ENCODE data around the gene MKRN3. TPM values are rescaled to one million over a fixed set of nuclear protein-coding genes. Genes with fewer than 3 reads are reported as not detected.

Gene MKRN3
- total and polyA plus RNA-seq, 2 of the 8 experiments (the other 6 are each of a cell fraction or from before 2014, with no cell fraction given), result not detected

- Histone ChIP-seq H2BK15ac (ENCODE audit: low read length) (no peak overlapping the region), H4K5ac (ENCODE audit: insufficient read length, low read depth, low read length) (no peak overlapping the region), H3K4ac (replicated peaks; ENCODE audit: insufficient read length, low read depth, low read length) (no peak overlapping the region), H3K36me3 (ENCODE audit: control insufficient read depth in 2 of 4, insufficient read depth in 4 of 4, low read length in 3 of 4) (no peaks in the 10 kb centered on the region), H3K14ac (ENCODE audit: insufficient read length) (no peak overlapping the region), H3K18ac (ENCODE audit: extremely low read depth, low read length) (no peak overlapping the region), H2AK5ac (ENCODE audit: low read depth, low read length) (no peak overlapping the region), H3K79me1 (ENCODE audit: low read depth, low read length) (no peaks in the 10 kb centered on the region), H2AFZ (ENCODE audit: low read length) (no peak overlapping the region), H4K91ac (replicated peaks; ENCODE audit: insufficient read length, low read length) (no peak overlapping the region), H2BK120ac (replicated peaks; ENCODE audit: low read depth, low read length) (no peak overlapping the region), H3K79me2 (ENCODE audit: control insufficient read depth in 1 of 2, insufficient read depth in 2 of 2, low read length in 2 of 2) (no peaks in the 10 kb centered on the region), H3K23me2 (ENCODE audit: low read depth, low read length) (no peaks in the 10 kb centered on the region), H4K8ac (ENCODE audit: extremely low read depth, insufficient read depth, low read length) (no peak overlapping the region), H3K23ac (ENCODE audit: insufficient read length) (no peak overlapping the region), H3K9ac (replicated peaks in 1 of 4; ENCODE audit: extremely low read depth in 1 of 4, low read depth in 3 of 4, low read length in 3 of 4) (no peak overlapping the region), H2BK5ac (ENCODE audit: low read depth, low read length) (no peak overlapping the region), H2BK12ac (ENCODE audit: low read depth, low read length) (no peak overlapping the region), H3K27me3 (replicated peaks in 1 of 4; ENCODE audit: control insufficient read depth in 3 of 4, extremely low read depth in 1 of 4, insufficient read depth in 3 of 4, low read length in 3 of 4) (no peaks in the 10 kb centered on the region), H2BK20ac (ENCODE audit: low read length) (no peak overlapping the region), H3K9me3 (ENCODE audit: insufficient read depth in 2 of 2, low read depth in 1 of 2, low read length in 1 of 2) (peaks cover 2 to 33% of the 10 kb centered on the region in 2 experiments; a peak in 3 of 4 replicates), H3K4me1 (replicated peaks in 1 of 4; ENCODE audit: control insufficient read depth in 3 of 4, insufficient read depth in 4 of 4, low read length in 3 of 4) (no peaks in the 10 kb centered on the region), H3K4me3 (ENCODE audit: extremely low read depth in 1 of 4, insufficient read depth in 2 of 4, low read depth in 3 of 4, low read length in 4 of 4) (no peak overlapping the region), H3K56ac (replicated peaks; ENCODE audit: insufficient read length, low read depth, low read length) (no peak overlapping the region), H4K20me1 (replicated peaks in 1 of 2; ENCODE audit: control insufficient read depth in 1 of 2, insufficient read depth in 2 of 2, low read length in 2 of 2) (no peaks in the 10 kb centered on the region), H3K27ac (ENCODE audit: low read depth, low read length) (no peak overlapping the region), H3K4me2 (ENCODE audit: insufficient read depth in 1 of 2, low read depth in 2 of 2, low read length in 2 of 2) (no peak overlapping the region)
- ChIA-PET CTCF (ENCODE audit: partially characterized antibody) (no interaction called here), POLR2A (ENCODE audit: partially characterized antibody) (no interaction called here)
- WGBS, 2 experiments (ENCODE audit: extremely low coverage in 1 of 2, insufficient coverage in 1 of 2, insufficient read length in 1 of 2, insufficient replicate concordance in 2 of 2, low coverage in 1 of 2, low lambda C conversion rate in 2 of 2, missing lambda C conversion rate in 1 of 2), result 95% methylated on average over 2 of the region's 2 CpGs; no CpG with 5 or more reads in 1 of the 2 experiments
- FAIRE-seq (no peak), DNase-seq (ENCODE audit: low read depth in 1 of 2, low spot score in 2 of 2) (no peak)
- TF ChIP-seq ATF2 (IDR thresholded peaks at IDR 0.05; ENCODE audit: low read length) (no peak), RAD21 (IDR thresholded peaks at IDR 0.05 in 1 of 2, conservative IDR thresholded peaks at IDR 0.05 in 1 of 2; ENCODE audit: low read depth in 2 of 2, low read length in 2 of 2) (no peak), KDM1A (IDR thresholded peaks at IDR 0.05; ENCODE audit: borderline replicate concordance, low read length) (no peak), CBX5 (IDR thresholded peaks at IDR 0.05; ENCODE audit: low read depth, low read length) (no peak), CTCF (IDR thresholded peaks at IDR 0.05; ENCODE audit: control extremely low read depth in 1 of 3, insufficient read depth in 1 of 3, low read depth in 1 of 3, low read length in 3 of 3) (no peak), CTBP2 (IDR thresholded peaks at IDR 0.05; ENCODE audit: borderline replicate concordance, insufficient read depth, insufficient read length, low read length) (no peak), TAF1 (IDR thresholded peaks at IDR 0.05; ENCODE audit: low read depth, low read length) (no peak)
These were observed 29.9 kb downstream of the MKRN3 start for GRCh38 chr15:23595368-23595767.

Data from H1 (cell line).